ENCODE data around the gene SMAD3.

GRCh38 chr15:67050522-67051087 lies 14.8 kb upstream of the SMAD3 start:
- TF ChIP-seq POLR2AphosphoS5 (IDR thresholded peaks at IDR 0.05; ENCODE audit: low read depth, low read length), result no peak
- no peak for TF ChIP-seq POLR2A (IDR thresholded peaks at IDR 0.05; ENCODE audit: low read depth, low read length)
- no peak for TF ChIP-seq TAF1 (IDR thresholded peaks at IDR 0.05; ENCODE audit: borderline replicate concordance, low read depth, low read length)

Data from GM12892 (cell line).